Retinal pigment epithelial cell (primary cell): ENCODE data around the gene ASL.

Experiments used
- DNase-seq: peaks from one replicate; pipeline ENCODE4 v3.0.0-alpha.2; 2010; ENCODE audit warnings: low read depth
- H3K4me3 ChIP-seq: 2 replicates; pipeline ENCODE4 v1.5.1; 2011; ENCODE audit warnings: mild to moderate bottlenecking, low read length, control low read depth, moderate library complexity
- CTCF ChIP-seq: conservative IDR thresholded peaks from 2 replicates; pipeline ENCODE4 v1.5.1; 2011; ENCODE audit warnings: low read depth, low read length, control low read depth, inconsistent platforms

Gene ASL

DNA sequence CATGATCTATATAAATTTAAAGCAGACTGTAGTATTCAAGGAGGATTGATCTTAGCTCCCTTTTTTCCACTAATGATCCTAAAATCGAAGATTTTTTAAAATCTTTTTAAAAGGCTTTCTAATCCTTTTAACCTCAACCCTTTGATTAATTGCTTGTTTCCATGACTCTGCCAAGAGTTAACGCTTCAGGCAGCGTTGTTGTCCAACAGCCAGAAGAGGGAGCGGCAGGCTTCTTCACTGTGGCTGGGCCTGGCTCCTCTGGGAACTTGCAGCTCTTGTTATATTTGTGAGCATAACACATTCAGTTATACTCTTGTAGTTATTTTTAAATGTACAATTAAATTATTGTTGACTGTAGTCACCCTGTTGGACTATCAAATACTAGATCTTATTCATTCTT is 65.3 kb downstream of the ASL start:
- H3K4me3 ChIP-seq: no peak overlapping the region
- DNase-seq: peak; percentile 21
- peak; percentile 78 for TF ChIP-seq CTCF

GRCh38 chr7:66142334-66142733 is 66.7 kb downstream of the ASL start:
- TF ChIP-seq CTCF: no peak
- DNase-seq: no peak

DNA sequence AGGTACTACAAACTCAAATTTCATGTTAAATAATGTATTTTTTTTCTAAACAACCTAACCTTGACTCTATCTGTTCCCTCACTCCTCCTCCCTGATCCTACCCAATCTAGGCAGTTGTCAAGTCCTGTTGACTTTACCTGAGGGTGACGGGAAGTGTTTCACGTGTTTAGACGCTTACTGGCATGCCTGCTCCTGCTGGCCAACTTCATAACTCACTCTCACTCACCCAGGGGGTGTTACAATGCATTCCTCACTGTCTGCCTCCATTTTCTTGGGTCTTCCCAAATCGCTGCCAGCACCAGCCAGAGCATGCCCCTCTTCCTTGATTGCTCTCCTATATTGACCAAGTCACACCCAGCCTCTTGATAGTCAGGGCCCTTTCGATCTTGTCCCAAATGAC is 67.4 kb downstream of the ASL start:
- no peak for DNase-seq
- no peak for TF ChIP-seq CTCF
- H3K4me3 ChIP-seq: no peak overlapping the region

More at GRCh38 chr7:66142334-66142733, 66.7 kb downstream of the ASL start:
- H3K4me3 ChIP-seq: no peak overlapping the region
